GM18861 (cell line): ENCODE measurements around the gene OR12D1.
"Not testable (repeated sequence)": the region's sequence is repeated elsewhere in the genome, so short reads cannot be mapped to it uniquely, and the experiment has no call there.

ENCODE experiments used
- ATAC-seq: cut with Tn5 transposase; IDR thresholded peaks from one replicate; pipeline ENCODE4 v1.9.1; 2021; ENCODE audit not compliant: unreplicated experiment

OR12D1 gene

GRCh38 chr6:29414588-29414987 is at the start of gene OR12D1:
OR12D1 (plus strand) TSS chr6:29414928.
- ATAC-seq = no peak

GRCh38 chr6:29368765-29369164 is 46.0 kb upstream of the OR12D1 start, which contains the start of gene OR5V1:
OR5V1 (minus strand) TSS chr6:29368865; CDS start chr6:29356195, 12,670 bp downstream.
- no peak for ATAC-seq

- ATAC-seq = no peak
Observed at GRCh38 chr6:29375191-29375590, 39.5 kb upstream of the OR12D1 start, which contains the start of gene OR12D3. OR12D3 (minus strand) TSS chr6:29375291; CDS start chr6:29375287, 4 bp downstream.

GRCh38 chr6:29376003-29376402 is 38.7 kb upstream of the OR12D1 start:
- no peak for ATAC-seq

- no peak for ATAC-seq
Observed at GRCh38 chr6:29388533-29388932, 26.2 kb upstream of the OR12D1 start.

- no peak for ATAC-seq
Observed at GRCh38 chr6:29395331-29395730, 19.4 kb upstream of the OR12D1 start, which contains the start of gene OR12D2. OR12D2 (plus strand) TSS chr6:29395631; CDS start chr6:29396700, 1,069 bp downstream.

GRCh38 chr6:29399525-29399924 is 15.2 kb upstream of the OR12D1 start:
- ATAC-seq = no peak

GRCh38 chr6:29403801-29404200 is 10.9 kb upstream of the OR12D1 start:
- no peak for ATAC-seq

- ATAC-seq = no peak
Observed at GRCh38 chr6:29419516-29419915, 4.8 kb downstream of the OR12D1 start.

GRCh38 chr6:29424168-29424567 is 9.4 kb downstream of the OR12D1 start:
- no peak for ATAC-seq

- ATAC-seq = no peak
Observed at GRCh38 chr6:29424575-29424974, 9.8 kb downstream of the OR12D1 start.

- no peak for ATAC-seq
Observed at GRCh38 chr6:29425075-29425474, 10.3 kb downstream of the OR12D1 start.

- ATAC-seq = no peak
Observed at GRCh38 chr6:29426654-29427053, 11.9 kb downstream of the OR12D1 start.

GRCh38 chr6:29436730-29437129 is 22.0 kb downstream of the OR12D1 start:
- not testable (repeated sequence) for ATAC-seq

- ATAC-seq = no peak
Observed at GRCh38 chr6:29439006-29439405, 24.3 kb downstream of the OR12D1 start, which contains the start of gene OR10C1. OR10C1 (plus strand) TSS chr6:29439306; CDS start chr6:29440016, 710 bp downstream.

- ATAC-seq = no peak
Observed at GRCh38 chr6:29442719-29443118, 28.0 kb downstream of the OR12D1 start.

- ATAC-seq = not testable (repeated sequence)
Observed at GRCh38 chr6:29444031-29444430, 29.3 kb downstream of the OR12D1 start.

GRCh38 chr6:29447670-29448069 is 32.9 kb downstream of the OR12D1 start:
- ATAC-seq = no peak

GRCh38 chr6:29451471-29452193 is 36.9 kb downstream of the OR12D1 start:
- ATAC-seq = no peak

- ATAC-seq = no peak
Observed at GRCh38 chr6:29456971-29457370, 42.2 kb downstream of the OR12D1 start, which contains the start of the genes OR11A1 and OR2H1. OR11A1 (minus strand) TSS chr6:29457071; CDS start chr6:29427641, 29,430 bp downstream. OR2H1 (plus strand) TSS chr6:29457155; CDS start chr6:29461770, 4,615 bp downstream.

GRCh38 chr6:29461021-29461814 is 46.5 kb downstream of the OR12D1 start:
- ATAC-seq = no peak

GRCh38 chr6:29462022-29462421 is 47.3 kb downstream of the OR12D1 start:
- ATAC-seq = no peak
